Stimulated activated naive CD8-positive, alpha-beta T cell treated with anti-CD3 and anti-CD28 coated beads, Interleukin-15, amount 100 ng/mL, for 72 hours (primary cell): ENCODE results near the gene FAM135A.
"Not testable (repeated sequence)": the region's sequence is repeated elsewhere in the genome, so short reads cannot be mapped to it uniquely, and the experiment has no call there.

Experiments
- ATAC-seq: fragments of 150-1000 bp; cut with Tn5 transposase; 2 replicates; pipeline ENCODE4 v1.10.0; 2021; ENCODE audit warnings: mild to moderate bottlenecking, moderate library complexity
- DNase-seq, 2 donors: peaks; one replicate each; pipeline ENCODE4 v3.0.0; 2021 to 2022
- H3K27ac Mint-ChIP-seq, 2 donors: one replicate each; pipeline ENCODE4 v1.8.0; 2022; ENCODE audit warnings: mild to moderate bottlenecking in 2 of 2, mixed read lengths in 2 of 2, moderate library complexity in 2 of 2
- H3K27me3 Mint-ChIP-seq: one replicate; pipeline ENCODE4 v1.8.0; 2022; ENCODE audit warnings: mixed read lengths
- H3K4me1 Mint-ChIP-seq: one replicate; pipeline ENCODE4 v1.8.0; 2022; ENCODE audit warnings: mild to moderate bottlenecking, mixed read lengths
- H3K4me3 Mint-ChIP-seq, 2 donors: one replicate each; pipeline ENCODE4 v1.8.0; 2022; ENCODE audit warnings: mild to moderate bottlenecking in 2 of 2, mixed read lengths in 2 of 2, moderate library complexity in 1 of 2
- H3K9me3 Mint-ChIP-seq, 2 donors: one replicate each; pipeline ENCODE4 v1.8.0; 2022; ENCODE audit warnings: mixed read lengths in 2 of 2

FAM135A gene

GRCh38 chr6:70537266-70537665 is 124.0 kb downstream of the FAM135A start:
- Mint-ChIP-seq H3K4me3 (no peak overlapping the region), H3K27me3 (no peaks in the 10 kb centered on the region), H3K9me3 (no peaks in the 10 kb centered on the region), H3K27ac (no peak overlapping the region), H3K4me1 (peaks cover 6% of the 10 kb centered on the region)
- DNase-seq = no peak
- no peak for ATAC-seq

- Mint-ChIP-seq H3K27me3 (no peaks in the 10 kb centered on the region), H3K4me3 (no peak overlapping the region), H3K27ac (no peak overlapping the region), H3K4me1 (peaks cover 6% of the 10 kb centered on the region), H3K9me3 (no peaks in the 10 kb centered on the region)
- ATAC-seq (no peak), DNase-seq (no peak)
Observed at GRCh38 chr6:70538376-70538775, 125.1 kb downstream of the FAM135A start.

- no peaks in the 10 kb centered on the region for H3K27me3 Mint-ChIP-seq
- H3K9me3 Mint-ChIP-seq = no peaks in the 10 kb centered on the region
- no peak overlapping the region for H3K27ac Mint-ChIP-seq
- DNase-seq (no peak), ATAC-seq (no peak)
- H3K4me1 Mint-ChIP-seq = no peaks in the 10 kb centered on the region
- no peak overlapping the region for H3K4me3 Mint-ChIP-seq
Observed at GRCh38 chr6:70547313-70547712, 134.0 kb downstream of the FAM135A start.

- ATAC-seq = no peak
- H3K27me3 Mint-ChIP-seq = no peaks in the 10 kb centered on the region
- H3K9me3 Mint-ChIP-seq = no peaks in the 10 kb centered on the region
- H3K27ac Mint-ChIP-seq = no peak overlapping the region
- H3K4me3 Mint-ChIP-seq = no peak overlapping the region
- no peak for DNase-seq
- no peaks in the 10 kb centered on the region for H3K4me1 Mint-ChIP-seq
Observed at GRCh38 chr6:70547905-70548304, 134.6 kb downstream of the FAM135A start.

- DNase-seq (no peak), ATAC-seq (no peak)
- Mint-ChIP-seq H3K9me3 (no peaks in the 10 kb centered on the region), H3K4me1 (no peaks in the 10 kb centered on the region), H3K27ac (no peak overlapping the region), H3K4me3 (no peak overlapping the region), H3K27me3 (no peaks in the 10 kb centered on the region)
Observed at GRCh38 chr6:70549327-70549726, 136.0 kb downstream of the FAM135A start.

- H3K9me3 Mint-ChIP-seq = no peaks in the 10 kb centered on the region
- peaks cover under 1% of the 10 kb centered on the region for H3K4me1 Mint-ChIP-seq
- H3K4me3 Mint-ChIP-seq = no peak overlapping the region
- H3K27me3 Mint-ChIP-seq = no peaks in the 10 kb centered on the region
- ATAC-seq (no peak), DNase-seq (no peak)
- H3K27ac Mint-ChIP-seq = no peak overlapping the region
Observed at GRCh38 chr6:70551566-70551965, 138.3 kb downstream of the FAM135A start.

GRCh38 chr6:70552286-70552940 is 139.1 kb downstream of the FAM135A start:
- H3K9me3 Mint-ChIP-seq, ATAC-seq, H3K4me3 Mint-ChIP-seq, DNase-seq, H3K27me3 Mint-ChIP-seq, H3K4me1 Mint-ChIP-seq: not testable (repeated sequence)
- peak overlapping the region in 1 of 2 donors; percentile 31 for H3K27ac Mint-ChIP-seq

- peaks cover 15% of the 10 kb centered on the region for H3K4me1 Mint-ChIP-seq
- no peak for ATAC-seq
- no peaks in the 10 kb centered on the region for H3K9me3 Mint-ChIP-seq
- no peak overlapping the region for H3K4me3 Mint-ChIP-seq
- no peak overlapping the region for H3K27ac Mint-ChIP-seq
- no peaks in the 10 kb centered on the region for H3K27me3 Mint-ChIP-seq
- no peak for DNase-seq
Observed at GRCh38 chr6:70552974-70553373, 139.7 kb downstream of the FAM135A start.

- DNase-seq (no peak), ATAC-seq (peak; percentile 82)
- Mint-ChIP-seq H3K4me1 (peaks cover 23% of the 10 kb centered on the region), H3K4me3 (peak overlapping the region; percentile 14 to 19), H3K27ac (peak overlapping the region in 1 of 2 donors; percentile 8), H3K27me3 (no peaks in the 10 kb centered on the region), H3K9me3 (no peaks in the 10 kb centered on the region)
Observed at GRCh38 chr6:70557998-70558397, 144.7 kb downstream of the FAM135A start.

- not testable (repeated sequence) for ATAC-seq, DNase-seq, H3K4me3 Mint-ChIP-seq, H3K27me3 Mint-ChIP-seq, H3K27ac Mint-ChIP-seq, H3K9me3 Mint-ChIP-seq
- peaks cover 22% of the 10 kb centered on the region for H3K4me1 Mint-ChIP-seq
Observed at GRCh38 chr6:70562401-70562800, 149.1 kb downstream of the FAM135A start.

GRCh38 chr6:70563530-70563929 is 150.2 kb downstream of the FAM135A start:
- Mint-ChIP-seq H3K27me3 (no peaks in the 10 kb centered on the region), H3K9me3 (no peaks in the 10 kb centered on the region), H3K4me3 (no peak overlapping the region), H3K27ac (no peak overlapping the region), H3K4me1 (peaks cover 11% of the 10 kb centered on the region)
- ATAC-seq (no peak), DNase-seq (no peak)

- Mint-ChIP-seq H3K27me3 (no peaks in the 10 kb centered on the region), H3K4me3 (peak within 1 kb of the TSS; percentile 81 to 86), H3K4me1 (peaks cover 8% of the 10 kb centered on the region), H3K27ac (peak within 1 kb of the TSS; percentile 93 to 96), H3K9me3 (no peaks in the 10 kb centered on the region)
- ATAC-seq (peak; percentile 99), DNase-seq (peak; percentile 91 to 93)
Observed at GRCh38 chr6:70566751-70567382, 153.6 kb downstream of the FAM135A start, which contains the start of gene SDHAF4. Gene SDHAF4, plus strand, starts transcription at chr6:70566930. Its CDS starts 11 bp downstream, at chr6:70566941.

- H3K4me1 Mint-ChIP-seq = no peaks in the 10 kb centered on the region
- no peaks in the 10 kb centered on the region for H3K9me3 Mint-ChIP-seq
- no peak overlapping the region for H3K4me3 Mint-ChIP-seq
- no peak for ATAC-seq
- DNase-seq = no peak
- H3K27me3 Mint-ChIP-seq = no peaks in the 10 kb centered on the region
- peak overlapping the region in 1 of 2 donors; percentile 76 for H3K27ac Mint-ChIP-seq
Observed at GRCh38 chr6:70574643-70575042, 161.3 kb downstream of the FAM135A start.

- Mint-ChIP-seq H3K9me3 (no peaks in the 10 kb centered on the region), H3K4me1 (no peaks in the 10 kb centered on the region), H3K27me3 (no peaks in the 10 kb centered on the region), H3K4me3 (no peak overlapping the region), H3K27ac (no peak overlapping the region)
- DNase-seq = no peak
- ATAC-seq = no peak
Observed at GRCh38 chr6:70575899-70576495, 162.7 kb downstream of the FAM135A start.

- peaks cover 13% of the 10 kb centered on the region for H3K4me1 Mint-ChIP-seq
- no peak overlapping the region for H3K27ac Mint-ChIP-seq
- H3K9me3 Mint-ChIP-seq = no peaks in the 10 kb centered on the region
- H3K4me3 Mint-ChIP-seq = no peak overlapping the region
- DNase-seq (no peak), ATAC-seq (no peak)
- H3K27me3 Mint-ChIP-seq = no peaks in the 10 kb centered on the region
Observed at GRCh38 chr6:70586114-70586513, 172.8 kb downstream of the FAM135A start.

GRCh38 chr6:70590400-70590799 is 177.1 kb downstream of the FAM135A start:
- no peak overlapping the region for H3K4me3 Mint-ChIP-seq
- no peak overlapping the region for H3K27ac Mint-ChIP-seq
- ATAC-seq = no peak
- H3K9me3 Mint-ChIP-seq = no peaks in the 10 kb centered on the region
- DNase-seq = no peak
- H3K27me3 Mint-ChIP-seq = no peaks in the 10 kb centered on the region
- H3K4me1 Mint-ChIP-seq = peaks cover 13% of the 10 kb centered on the region
